ENCODE results near the gene PDLIM5. TPM values are rescaled to one million over a fixed set of nuclear protein-coding genes. Genes with fewer than 3 reads are reported as not detected.

PDLIM5 gene
- total RNA-seq, 1 experiment from 2014 or later = 58.0 TPM

DNA sequence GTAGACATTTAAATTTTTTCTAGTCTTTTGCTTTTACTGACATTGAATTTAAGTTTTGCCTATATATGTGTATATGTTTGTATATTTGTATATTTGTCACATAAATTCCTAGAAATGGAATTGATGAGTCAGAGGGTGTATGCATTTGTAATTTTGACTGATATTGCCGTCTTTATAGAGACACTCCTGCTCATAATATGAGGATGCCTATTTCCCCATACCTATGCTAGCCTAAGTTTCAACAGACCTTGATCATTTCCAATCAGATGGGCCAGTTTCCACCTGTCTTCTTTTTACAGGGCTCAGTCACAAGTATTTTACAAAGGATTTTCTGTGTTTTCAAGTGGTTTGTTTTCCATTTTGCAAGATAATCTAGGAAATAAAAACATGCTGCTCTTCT, 10.8 kb downstream of the PDLIM5 start:
- Histone ChIP-seq H3K9ac (ENCODE audit: extremely low read depth, insufficient read length, low read length) (no peak overlapping the region), H2AK5ac (ENCODE audit: insufficient read length, low read length) (no peak overlapping the region), H3K14ac (ENCODE audit: insufficient read depth, low read length) (no peak overlapping the region), H3K79me2 (ENCODE audit: insufficient read depth, low read length) (peaks cover 6% of the 10 kb centered on the region; the same call in 1 of the 2 replicates), H3K56ac (ENCODE audit: insufficient read length, low read depth, low read length) (no peak overlapping the region), H3K4me1 (ENCODE audit: insufficient read depth, low read length) (peaks cover 2% of the 10 kb centered on the region), H3K23ac (ENCODE audit: insufficient read length, low read depth, low read length) (no peak overlapping the region), H2BK5ac (ENCODE audit: insufficient read length, low read length) (no peak overlapping the region), H4K91ac (ENCODE audit: insufficient read length, low read depth, low read length) (no peak overlapping the region), H3K27me3 (ENCODE audit: insufficient read depth, low read length) (no peaks in the 10 kb centered on the region), H4K20me1 (ENCODE audit: control insufficient read depth, insufficient read depth, insufficient read length) (no peaks in the 10 kb centered on the region), H3K23me2 (ENCODE audit: insufficient read length, low read depth, low read length, poor library complexity, severe bottlenecking) (no peaks in the 10 kb centered on the region), H4K5ac (ENCODE audit: insufficient read length, low read depth, low read length) (no peak overlapping the region), H3K4me2 (ENCODE audit: insufficient read depth, insufficient read length, low read length) (no peak overlapping the region), H3K4ac (ENCODE audit: low read depth, low read length) (no peak overlapping the region), H3K79me1 (ENCODE audit: insufficient read depth, low read depth, low read length, poor library complexity, severe bottlenecking) (peaks cover 5% of the 10 kb centered on the region), H3T11ph (ENCODE audit: low read length) (no peak overlapping the region), H3K9me3 (ENCODE audit: control insufficient read depth, low read depth, low read length) (no peaks in the 10 kb centered on the region), H3K18ac (ENCODE audit: insufficient read length, low read depth, low read length) (no peak overlapping the region), H2BK120ac (ENCODE audit: low read depth, low read length, poor library complexity, severe bottlenecking) (no peak overlapping the region), H2BK12ac (ENCODE audit: insufficient read length, low read depth, low read length) (no peak overlapping the region), H4K8ac (replicated peaks; ENCODE audit: insufficient read length, low read depth, low read length) (no peak overlapping the region), H2BK20ac (ENCODE audit: low read depth, low read length, poor library complexity, severe bottlenecking) (no peak overlapping the region), H2AFZ (ENCODE audit: low read length) (no peak overlapping the region), H3K27ac (ENCODE audit: insufficient read length, low read depth, low read length) (no peak overlapping the region), H2BK15ac (ENCODE audit: low read depth, low read length) (no peak overlapping the region)
- WGBS (ENCODE audit: extremely low coverage, insufficient read length, low lambda C conversion rate) = no CpG with 5 or more reads among the region's 1 CpG
- no peaks in the 10 kb centered on the region for H3K27me3 Mint-ChIP-seq (ENCODE audit: low read depth)
- no peaks in the 10 kb centered on the region for H3K36me3 Mint-ChIP-seq (ENCODE audit: insufficient read depth in 1 of 3, low read depth in 3 of 3)
- H3K27ac Mint-ChIP-seq = no peak overlapping the region
- peaks cover 41 to 44% of the 10 kb centered on the region in 2 experiments for H3K4me1 Mint-ChIP-seq
- DNase-seq = no peak
- TF ChIP-seq, protein P1, sequence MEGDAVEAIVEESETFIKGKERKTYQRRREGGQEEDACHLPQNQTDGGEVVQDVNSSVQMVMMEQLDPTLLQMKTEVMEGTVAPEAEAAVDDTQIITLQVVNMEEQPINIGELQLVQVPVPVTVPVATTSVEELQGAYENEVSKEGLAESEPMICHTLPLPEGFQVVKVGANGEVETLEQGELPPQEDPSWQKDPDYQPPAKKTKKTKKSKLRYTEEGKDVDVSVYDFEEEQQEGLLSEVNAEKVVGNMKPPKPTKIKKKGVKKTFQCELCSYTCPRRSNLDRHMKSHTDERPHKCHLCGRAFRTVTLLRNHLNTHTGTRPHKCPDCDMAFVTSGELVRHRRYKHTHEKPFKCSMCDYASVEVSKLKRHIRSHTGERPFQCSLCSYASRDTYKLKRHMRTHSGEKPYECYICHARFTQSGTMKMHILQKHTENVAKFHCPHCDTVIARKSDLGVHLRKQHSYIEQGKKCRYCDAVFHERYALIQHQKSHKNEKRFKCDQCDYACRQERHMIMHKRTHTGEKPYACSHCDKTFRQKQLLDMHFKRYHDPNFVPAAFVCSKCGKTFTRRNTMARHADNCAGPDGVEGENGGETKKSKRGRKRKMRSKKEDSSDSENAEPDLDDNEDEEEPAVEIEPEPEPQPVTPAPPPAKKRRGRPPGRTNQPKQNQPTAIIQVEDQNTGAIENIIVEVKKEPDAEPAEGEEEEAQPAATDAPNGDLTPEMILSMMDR (conservative IDR thresholded peaks at IDR 0.05) = no peak
- no peak overlapping the region for H3K4me3 Mint-ChIP-seq
- H3K9me3 Mint-ChIP-seq = no peaks in the 10 kb centered on the region

Data from H9 (cell line).